HTR-8/SVneo (cell line): ENCODE data around the gene FAM107A.

Experiments
- DNase-seq: peaks from one replicate; pipeline ENCODE4 v3.0.0; 2011; ENCODE audit warnings: low spot score, mixed read lengths; ENCODE audit not compliant: insufficient read length
- FAIRE-seq: peaks from 2 replicates; lab custom pipeline; 2011; peaks lifted over from hg19 to GRCh38; lab: Jason Lieb, UNC

The FAM107A gene, protein sequence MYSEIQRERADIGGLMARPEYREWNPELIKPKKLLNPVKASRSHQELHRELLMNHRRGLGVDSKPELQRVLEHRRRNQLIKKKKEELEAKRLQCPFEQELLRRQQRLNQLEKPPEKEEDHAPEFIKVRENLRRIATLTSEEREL

DNA sequence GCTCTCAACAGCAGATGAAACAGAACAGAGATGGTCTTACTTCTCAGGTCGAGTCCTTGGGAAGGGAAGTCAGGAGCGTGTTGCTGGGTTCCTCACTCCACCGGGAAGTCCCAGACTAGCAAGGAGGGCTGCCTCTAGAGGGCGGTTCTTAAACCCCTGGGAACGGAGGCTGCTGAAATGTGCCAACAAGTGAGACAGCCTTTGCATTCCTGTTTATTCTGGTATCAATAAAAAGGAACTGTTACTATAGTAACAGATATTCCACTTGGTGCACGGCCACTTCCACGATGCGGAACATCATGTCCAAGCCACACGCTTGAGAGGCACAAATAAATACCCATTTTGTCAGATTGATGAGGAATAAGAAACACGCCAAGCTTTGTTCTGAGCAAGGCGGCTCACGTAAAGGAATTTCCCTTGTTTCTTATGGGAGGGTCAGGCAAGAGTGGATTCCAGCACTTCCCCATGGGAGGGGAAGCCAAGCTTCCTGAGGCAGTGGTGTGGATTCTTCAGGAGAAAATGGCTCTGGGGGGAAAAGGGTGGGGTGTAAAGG, at the start of gene FAM107A:
Gene FAM107A (minus strand): TSS at position 123 of the 553 bp plus-strand sequence. CDS start 7,531 bp downstream, outside the sequence.
- FAIRE-seq (no peak), DNase-seq (no peak)

GRCh38 chr3:58625196-58625824, 48.1 kb upstream of the FAM107A start:
- FAIRE-seq (no peak), DNase-seq (no peak)

DNA sequence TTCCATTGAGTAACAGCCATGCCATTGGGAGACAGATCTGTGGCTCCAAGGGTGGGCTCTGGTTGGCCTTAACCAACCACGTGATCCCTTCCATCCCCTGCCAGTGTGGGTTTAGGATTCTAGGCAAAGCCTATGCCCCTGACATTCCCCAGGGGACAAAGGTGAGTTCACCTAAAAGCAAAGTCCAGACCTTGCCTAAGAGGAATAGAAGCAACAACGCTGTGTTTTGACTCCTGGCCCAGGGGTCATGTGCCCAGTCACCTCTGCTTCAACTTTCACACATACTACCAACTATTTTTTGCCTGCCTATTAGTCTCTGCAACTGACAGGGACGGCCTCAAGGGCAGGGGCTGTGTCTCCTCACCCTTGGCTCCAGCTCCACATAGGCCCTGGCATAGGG, 47.4 kb upstream of the FAM107A start:
- DNase-seq (no peak), FAIRE-seq (no peak)

DNA sequence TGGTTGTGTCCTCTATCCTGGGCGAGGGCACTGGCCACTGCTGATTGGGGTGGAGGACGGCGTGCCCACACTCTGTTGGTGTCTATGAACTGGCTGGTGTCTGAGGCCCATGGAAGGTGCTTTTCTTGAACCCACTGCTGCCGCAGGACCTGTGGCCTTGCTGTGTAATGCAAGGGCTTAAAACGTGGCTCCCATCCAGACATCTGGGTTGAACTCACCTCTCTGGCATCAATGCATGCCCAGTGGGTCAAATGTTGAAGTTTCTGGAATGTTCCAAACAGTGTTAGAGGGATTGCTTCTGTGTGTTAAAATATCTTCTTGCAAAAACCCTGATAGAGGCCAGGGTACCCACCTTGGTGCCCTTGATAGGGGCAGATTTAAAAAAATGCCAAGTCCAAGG, 46.8 kb upstream of the FAM107A start:
- no peak for DNase-seq
- no peak for FAIRE-seq

GRCh38 chr3:58623478-58623877, 46.3 kb upstream of the FAM107A start:
- FAIRE-seq = no peak
- no peak for DNase-seq

DNA sequence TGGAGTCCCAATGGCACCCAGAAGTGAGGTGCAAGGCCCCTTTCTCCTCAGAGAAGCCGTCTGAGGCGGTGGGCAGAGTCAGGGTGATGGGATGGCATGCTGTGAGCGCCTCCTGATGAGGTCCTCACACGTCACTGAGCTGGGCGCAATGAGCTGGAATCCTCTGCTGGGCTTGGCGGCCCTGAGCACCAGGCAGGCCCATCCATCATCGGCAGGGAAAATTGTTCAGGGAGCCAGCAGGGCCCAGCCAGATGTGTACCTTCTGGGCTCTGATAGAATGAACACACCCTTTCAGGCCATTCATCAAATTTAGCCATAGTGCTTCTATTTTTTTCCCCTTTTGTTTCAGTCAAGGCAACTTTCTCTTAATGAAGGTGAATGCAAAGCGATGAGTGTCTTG, 45.7 kb upstream of the FAM107A start:
- FAIRE-seq = no peak
- DNase-seq = no peak

DNA sequence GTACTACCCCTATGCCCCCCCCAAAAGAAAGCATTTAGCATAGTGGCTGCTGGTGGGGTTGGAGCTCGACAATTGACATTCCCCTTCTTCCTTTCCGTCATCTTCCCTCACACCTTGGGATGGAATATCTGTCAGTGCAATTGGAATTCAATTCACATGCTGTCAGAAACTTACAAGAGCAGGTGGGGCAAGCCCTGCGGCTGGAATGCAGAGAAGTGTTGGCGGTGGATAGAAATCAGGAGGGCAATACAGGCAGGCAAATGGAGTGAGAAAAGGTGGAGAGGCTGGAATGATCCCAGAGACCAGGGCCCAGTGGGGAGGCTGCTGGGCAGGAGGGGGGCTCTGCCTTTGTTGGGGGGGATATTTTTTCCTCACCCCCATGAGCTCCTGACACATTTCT, 45.2 kb upstream of the FAM107A start:
- DNase-seq = no peak
- FAIRE-seq = no peak

DNA sequence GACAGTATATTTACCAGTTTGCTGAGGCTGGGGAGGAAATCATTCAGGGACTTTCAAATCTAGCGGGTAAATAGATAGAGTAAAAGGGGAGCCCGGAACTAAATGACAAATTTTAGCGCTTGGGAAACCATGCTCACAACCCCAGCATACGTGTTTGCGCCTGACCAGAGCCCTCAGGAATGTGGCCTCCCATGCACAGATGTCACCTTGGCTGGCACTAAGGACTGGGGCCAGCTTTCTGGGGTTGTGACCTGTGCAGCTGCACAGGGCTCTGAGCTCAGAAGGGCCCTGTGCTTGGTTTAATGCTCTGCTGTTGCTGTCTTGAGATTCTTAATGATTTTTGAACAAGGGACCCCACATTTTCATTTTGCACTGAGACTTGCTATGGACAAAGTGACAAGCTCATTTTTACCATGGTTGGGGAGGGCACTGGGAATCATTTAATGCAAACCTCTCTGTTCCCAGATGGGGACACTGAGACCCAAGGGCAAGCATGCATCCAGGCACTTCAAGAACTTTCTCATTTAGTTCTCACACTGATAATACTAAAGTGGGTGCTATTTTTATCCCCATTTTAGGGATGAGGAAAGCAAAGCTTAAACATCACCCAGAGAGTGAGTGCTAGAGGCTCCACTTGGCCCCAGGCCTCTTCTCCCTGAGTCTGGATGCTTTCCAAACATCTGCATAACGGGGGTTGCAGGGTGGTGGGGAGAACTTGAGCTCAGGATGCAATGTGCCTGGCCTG, 44.1 kb upstream of the FAM107A start:
- DNase-seq = no peak
- FAIRE-seq = no peak

GRCh38 chr3:58620421-58620820, 43.2 kb upstream of the FAM107A start:
- no peak for FAIRE-seq

DNA sequence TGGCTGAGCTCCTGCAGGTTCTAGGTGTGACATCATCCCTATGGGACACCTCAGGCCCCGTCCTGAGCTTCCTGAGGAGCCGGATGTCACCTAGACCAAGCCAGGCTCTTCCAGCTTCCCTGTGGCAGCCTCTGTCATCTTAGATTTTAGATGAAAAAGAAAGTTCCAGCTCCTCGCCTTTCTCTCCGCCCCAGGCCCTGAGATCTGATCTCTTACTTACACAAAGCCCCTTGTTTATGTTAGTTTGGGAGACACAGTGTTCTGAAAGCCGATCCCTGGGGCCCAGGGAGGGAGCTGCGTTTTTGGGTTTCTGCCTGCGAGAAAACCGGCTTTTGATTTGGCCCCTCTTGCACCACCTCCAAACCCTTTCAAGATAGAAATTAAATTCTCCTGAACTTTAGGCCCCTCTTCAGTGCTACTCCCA, 40.2 kb upstream of the FAM107A start:
- DNase-seq (no peak), FAIRE-seq (no peak)

More at GRCh38 chr3:58620421-58620820, 43.2 kb upstream of the FAM107A start:
- DNase-seq = no peak

DNA sequence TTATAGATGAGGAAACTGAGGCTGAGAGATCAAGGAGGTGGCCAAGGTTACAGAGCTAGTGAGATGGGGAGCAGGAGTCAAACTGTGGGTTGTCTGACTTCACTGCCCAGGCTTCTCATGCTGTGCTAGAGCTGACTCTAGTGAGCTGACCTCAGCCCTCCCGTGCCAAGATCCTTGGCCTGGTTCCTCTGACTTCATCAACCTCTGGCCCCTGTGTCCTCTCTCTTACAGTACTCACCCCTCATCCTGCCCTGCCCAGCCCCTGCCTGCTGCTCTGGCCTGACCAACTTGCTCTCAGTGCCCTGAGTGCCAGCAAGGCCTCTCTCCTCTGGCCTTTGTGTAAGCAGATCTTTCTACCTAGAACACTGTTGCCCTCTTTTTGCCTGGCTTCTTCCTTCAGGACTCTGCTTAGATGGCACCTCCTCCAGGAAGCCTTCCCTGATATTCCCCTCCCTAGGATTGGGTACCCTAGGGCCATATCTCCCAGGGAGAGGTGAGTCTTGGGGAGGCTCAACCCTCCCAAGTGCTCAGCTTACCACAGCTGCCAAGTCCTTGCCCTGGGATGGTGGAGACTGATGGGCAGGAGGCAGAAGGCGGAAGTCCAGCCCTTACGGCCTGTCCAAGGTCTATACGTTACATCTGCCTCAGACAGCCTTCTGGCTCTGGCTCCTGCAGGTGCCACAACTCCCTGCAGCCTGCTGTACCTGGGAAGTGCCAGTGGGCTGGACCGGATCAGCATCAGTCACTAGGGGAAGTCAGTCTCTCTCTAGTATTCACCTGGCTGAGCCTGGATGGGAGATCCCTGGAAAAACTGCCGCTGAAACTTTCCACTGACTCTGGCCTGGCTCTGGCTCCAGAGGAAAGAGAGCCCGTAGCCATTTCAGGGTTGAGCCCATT, 36.3 kb upstream of the FAM107A start:
- no peak for FAIRE-seq
- no peak for DNase-seq

DNA sequence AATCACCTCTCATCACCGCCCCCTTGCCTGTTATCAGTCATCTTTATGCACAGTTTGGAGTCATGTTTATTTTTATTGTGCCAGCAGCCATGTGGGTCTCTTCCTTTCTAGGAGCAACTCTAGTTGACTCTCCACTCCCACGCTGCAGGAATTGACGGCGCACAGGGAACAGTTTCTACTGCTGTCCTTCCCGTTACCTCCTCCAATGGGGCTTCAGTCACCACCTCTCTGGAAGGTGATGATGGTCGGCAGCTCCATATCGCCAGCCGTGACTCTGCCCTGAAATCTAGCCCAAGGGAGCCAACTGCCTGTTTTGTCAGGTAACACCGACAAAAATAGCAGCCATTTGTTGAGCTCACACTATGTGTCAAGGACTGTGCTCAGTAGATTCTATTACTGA, 35.6 kb upstream of the FAM107A start:
- DNase-seq = no peak
- FAIRE-seq = no peak

DNA sequence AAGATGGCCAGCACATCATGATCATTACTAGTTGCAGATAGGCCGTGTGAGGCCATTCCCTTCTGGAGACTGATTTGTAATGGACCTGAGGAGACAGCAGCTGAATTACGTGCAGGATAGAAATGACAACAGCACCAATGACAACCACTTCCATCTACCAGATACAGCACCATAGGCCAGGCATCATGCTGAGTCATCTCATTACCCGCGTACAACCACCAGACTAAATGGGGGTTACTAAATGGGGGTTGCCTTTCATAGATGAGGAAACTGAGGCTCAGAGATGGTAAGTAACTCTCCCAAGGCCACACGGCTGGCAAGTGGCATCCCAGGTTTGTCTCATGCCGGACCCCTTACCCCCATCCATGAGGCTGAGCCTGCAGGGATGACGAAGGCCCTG, 32.8 kb upstream of the FAM107A start:
- DNase-seq = no peak
- peak; percentile 79 for FAIRE-seq

GRCh38 chr3:58608648-58609047, 31.5 kb upstream of the FAM107A start:
- no peak for DNase-seq
- no peak for FAIRE-seq

DNA sequence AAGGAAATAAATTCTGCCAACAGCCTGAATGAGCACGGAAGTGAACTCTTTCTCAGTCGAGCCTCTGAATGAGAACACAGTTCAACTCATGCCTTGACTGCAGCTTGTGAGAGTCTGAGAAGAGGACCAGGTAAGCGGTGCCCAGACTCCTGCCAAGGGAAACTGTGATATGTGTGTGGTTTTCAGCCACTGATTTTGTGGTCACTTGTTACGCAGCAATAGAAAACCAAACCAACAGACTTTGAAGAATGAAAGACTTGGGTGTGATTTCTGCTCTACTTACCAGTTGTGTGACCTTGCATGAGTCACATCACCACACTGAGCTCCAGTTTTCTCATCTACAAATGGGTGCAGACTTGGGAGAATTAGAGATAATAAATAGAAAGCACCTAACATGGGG, 30.6 kb upstream of the FAM107A start:
- no peak for FAIRE-seq
- DNase-seq = no peak

DNA sequence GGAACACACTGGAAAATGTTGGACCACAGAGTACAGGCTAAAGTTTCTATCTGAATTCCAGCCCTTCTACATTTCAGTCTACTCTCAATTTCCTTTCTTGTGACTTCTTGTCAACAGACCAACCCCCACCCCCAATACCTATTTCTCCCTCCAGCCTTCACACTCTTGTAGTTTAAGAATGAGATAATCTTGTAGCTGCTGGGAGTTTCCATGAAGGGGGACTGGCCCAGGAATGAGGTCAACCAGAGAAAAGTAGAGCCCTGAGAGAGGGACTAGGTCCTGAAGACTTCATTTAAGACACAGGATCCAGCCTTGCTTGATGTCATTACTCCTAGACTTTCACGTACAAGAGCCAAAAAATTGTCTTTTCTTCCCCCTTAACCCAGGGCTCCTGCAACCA, 29.5 kb upstream of the FAM107A start:
- FAIRE-seq = no peak
- no peak for DNase-seq

- DNase-seq = no peak
- FAIRE-seq = no peak
Observed at GRCh38 chr3:58604031-58604430, 26.8 kb upstream of the FAM107A start.

- DNase-seq = no peak
- FAIRE-seq = no peak
Observed at GRCh38 chr3:58603606-58604005, 26.4 kb upstream of the FAM107A start.

- no peak for DNase-seq
- no peak for FAIRE-seq
Observed at GRCh38 chr3:58597770-58598310, 20.6 kb upstream of the FAM107A start.
